ENCODE data around the gene CD14.

DNA sequence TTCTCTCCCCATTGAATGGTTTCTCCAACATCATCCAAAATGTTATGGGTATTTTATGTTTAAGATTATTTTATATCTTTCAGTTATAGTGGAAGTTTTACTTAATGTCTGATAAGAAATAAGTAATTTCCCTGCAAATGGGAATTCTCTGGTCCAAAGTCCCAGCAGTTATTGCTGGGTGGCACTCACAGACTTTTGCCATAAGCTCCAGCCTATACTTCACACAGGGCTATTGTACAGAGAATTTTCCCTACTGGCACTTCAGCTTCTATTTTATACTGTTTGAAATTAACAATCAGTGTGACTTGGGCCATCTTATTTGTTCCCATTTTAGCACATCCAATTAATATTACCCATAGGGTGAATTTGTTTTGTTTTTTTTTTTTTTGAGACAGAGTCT, 32.9 kb downstream of the CD14 start:
- TF ChIP-seq, protein P1, sequence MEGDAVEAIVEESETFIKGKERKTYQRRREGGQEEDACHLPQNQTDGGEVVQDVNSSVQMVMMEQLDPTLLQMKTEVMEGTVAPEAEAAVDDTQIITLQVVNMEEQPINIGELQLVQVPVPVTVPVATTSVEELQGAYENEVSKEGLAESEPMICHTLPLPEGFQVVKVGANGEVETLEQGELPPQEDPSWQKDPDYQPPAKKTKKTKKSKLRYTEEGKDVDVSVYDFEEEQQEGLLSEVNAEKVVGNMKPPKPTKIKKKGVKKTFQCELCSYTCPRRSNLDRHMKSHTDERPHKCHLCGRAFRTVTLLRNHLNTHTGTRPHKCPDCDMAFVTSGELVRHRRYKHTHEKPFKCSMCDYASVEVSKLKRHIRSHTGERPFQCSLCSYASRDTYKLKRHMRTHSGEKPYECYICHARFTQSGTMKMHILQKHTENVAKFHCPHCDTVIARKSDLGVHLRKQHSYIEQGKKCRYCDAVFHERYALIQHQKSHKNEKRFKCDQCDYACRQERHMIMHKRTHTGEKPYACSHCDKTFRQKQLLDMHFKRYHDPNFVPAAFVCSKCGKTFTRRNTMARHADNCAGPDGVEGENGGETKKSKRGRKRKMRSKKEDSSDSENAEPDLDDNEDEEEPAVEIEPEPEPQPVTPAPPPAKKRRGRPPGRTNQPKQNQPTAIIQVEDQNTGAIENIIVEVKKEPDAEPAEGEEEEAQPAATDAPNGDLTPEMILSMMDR (IDR thresholded peaks at IDR 0.05) = no peak
- no peak for TF ChIP-seq POLR2A (IDR thresholded peaks at IDR 0.05)

All from esophagus squamous epithelium (tissue), 4 donors.